Measurements from ENCODE around the gene ADCK1.
"Not testable (repeated sequence)": the region's sequence is repeated elsewhere in the genome, so short reads cannot be mapped to it uniquely, and the experiment has no call there.

ADCK1 gene

DNA sequence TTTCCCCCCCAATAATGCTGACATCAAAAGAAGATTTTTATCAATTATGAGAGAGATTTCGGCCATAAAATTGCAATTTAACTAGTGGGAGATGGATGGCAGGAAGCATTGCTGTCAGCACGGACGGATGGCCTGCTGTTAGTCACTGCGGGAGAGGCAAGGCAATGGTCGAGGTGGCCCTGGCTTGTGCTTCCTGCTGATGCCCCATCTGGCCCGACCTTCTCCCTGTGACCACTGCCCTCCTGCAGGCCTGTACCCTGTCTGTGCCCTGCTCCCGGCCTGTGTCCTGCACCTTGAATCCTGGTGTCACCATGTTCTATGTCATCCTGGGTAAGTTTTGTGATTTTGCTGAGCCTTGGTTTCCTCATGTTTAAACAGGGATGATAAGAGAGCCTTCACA, 67.6 kb downstream of the ADCK1 start:
- no peak for DNase-seq

DNA sequence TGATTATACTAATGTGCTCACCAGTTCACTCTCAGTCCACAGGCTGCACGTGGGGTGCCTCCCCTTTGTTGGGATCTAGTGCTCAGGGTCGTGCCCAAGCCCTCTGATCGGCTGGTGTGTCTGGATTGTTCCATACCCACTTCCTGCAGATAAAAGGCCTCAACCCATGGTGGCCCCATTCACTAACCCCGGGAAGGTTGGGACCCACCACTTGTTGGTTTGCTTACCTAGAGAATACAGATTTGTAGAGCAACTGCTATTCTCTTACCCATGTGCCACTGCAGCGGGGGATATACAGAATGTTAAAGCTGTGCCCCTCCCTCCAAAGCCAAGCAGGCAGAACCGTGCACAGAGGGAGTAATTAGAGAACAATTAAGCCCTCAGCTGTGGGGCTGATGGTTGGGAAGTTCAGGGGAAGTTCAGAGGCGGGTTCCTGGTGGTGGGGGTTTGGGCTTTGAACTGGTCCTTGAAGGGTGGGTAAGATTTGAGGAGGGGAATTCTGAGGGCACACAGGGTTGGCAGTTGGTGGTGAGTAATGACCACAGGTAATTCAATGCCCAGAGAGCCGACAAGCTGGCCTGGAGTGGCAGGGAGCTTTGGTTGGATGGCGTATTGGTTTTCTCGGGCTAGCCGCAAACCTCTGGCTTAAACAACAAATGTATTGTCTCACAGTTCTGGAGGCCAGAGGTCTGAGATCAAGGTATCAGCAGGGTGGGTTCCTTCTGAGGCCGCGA, 68.8 kb downstream of the ADCK1 start:
- no peak for DNase-seq

DNA sequence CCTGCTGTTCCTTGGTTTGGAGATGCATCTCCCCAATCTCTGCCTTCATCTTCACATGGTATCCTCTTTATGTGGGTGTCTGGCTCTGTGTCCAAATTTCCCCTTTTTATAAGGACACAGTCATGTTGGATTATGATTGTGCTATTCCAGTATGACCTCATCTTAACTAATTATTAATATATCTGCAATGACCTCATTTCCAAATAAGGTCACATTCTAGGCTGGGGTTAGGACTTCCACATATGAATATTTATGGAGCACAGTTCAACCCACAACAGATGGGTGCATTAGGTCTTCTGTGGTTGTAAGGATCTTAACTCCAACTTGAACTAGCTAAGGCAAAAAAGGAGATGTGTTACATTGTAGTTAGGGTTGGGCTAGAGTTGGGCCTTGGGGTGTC, 69.4 kb downstream of the ADCK1 start:
- no peak for DNase-seq

DNA sequence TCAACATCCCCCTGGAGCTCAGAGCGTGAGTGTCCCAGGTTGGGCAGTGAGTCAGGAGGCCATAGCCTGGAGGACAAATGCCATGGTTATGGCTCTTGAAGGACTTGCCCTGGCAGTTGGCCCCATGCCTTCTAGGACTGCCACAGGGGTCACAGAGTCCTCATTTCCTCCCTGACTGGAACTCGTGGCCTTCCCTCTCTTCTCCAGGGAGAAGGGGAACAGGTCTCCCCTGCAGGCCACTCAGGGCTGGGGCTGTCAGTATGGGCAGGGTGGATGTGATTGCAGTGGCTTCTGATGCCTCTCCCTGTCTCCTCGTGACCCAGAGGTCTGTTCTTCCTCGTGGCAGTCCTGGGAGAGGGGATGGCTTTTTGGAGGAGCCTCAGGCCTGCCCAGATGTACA, 70.7 kb downstream of the ADCK1 start:
- DNase-seq = no peak

DNA sequence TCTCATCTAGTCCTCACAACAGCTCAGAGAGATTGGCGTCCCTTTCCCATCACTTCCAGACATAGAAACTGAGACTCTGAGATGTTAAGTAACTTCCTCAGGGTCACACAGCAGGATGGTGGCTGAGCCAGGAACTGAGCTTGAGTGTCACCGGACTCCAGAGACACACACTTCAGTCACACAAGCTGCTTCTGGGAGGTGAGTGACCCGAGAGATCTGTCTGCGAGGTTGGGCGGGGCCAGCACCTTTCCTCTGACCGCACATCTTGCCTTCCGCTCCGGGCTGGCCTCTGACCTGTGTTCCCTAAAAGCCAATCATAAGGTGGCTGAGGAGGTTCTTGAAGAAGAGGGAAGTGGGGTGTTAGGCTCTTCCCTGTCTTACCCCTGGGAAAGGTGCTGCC, 72.2 kb downstream of the ADCK1 start:
- no peak for DNase-seq

DNA sequence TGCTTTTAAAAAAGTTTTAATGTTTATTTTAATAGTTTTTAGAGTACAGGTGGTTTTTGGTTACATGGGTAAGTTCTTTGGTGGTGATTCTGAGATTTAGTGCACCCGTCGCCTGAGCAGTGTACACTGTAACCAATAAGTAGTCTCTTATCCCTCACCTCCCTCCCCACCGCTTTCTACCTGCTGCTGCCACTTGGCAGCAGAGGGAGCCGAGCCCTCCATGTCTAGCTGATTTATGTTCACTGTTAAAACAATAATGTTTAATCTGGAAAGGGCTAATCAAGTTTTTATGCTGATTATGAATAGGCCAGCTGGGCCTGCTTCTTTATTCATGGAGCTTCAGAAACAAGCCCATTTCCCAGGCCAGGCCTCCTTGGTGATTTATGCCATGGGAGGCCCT, 73.1 kb downstream of the ADCK1 start:
- no peak for DNase-seq

DNA sequence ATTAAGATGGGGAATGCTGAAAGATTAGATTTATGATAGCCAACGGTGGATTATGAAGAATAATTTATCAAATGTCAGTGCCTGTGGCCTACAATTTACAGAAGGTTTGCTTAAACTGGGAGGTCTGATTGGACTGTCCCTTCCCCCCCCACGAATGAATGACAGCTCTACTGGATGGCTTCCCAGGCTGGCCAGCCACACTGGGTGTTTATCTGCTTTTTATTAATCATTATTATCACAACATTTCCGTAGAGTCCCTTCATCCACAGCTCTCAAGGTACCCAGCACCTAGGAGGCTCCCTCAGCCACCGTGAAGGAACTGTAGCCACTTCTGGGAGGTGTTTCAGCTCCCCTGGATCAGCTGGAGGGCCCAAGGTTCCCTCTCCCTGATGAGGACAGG, 78.9 kb downstream of the ADCK1 start:
- DNase-seq = no peak

DNA sequence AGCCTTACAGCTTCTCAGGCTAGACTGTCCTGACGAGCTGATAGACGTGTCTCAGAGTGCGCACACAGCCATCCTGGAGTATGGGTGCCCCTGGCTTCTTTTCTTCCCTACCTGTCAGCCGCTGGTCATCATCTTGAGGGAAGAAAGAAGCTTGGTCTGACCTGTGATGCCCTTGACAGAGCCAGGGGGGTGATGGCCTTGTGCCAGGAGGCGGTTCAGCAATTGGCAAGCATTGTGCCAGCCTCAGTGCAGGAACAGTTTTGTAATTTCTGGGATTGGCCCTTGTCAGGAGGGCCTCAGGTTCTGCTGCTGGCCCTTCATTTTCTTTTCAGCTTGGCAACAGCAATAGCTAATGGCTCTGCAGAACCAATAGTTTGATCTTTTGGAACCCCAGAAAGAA, 80.1 kb downstream of the ADCK1 start:
- no peak for DNase-seq

DNA sequence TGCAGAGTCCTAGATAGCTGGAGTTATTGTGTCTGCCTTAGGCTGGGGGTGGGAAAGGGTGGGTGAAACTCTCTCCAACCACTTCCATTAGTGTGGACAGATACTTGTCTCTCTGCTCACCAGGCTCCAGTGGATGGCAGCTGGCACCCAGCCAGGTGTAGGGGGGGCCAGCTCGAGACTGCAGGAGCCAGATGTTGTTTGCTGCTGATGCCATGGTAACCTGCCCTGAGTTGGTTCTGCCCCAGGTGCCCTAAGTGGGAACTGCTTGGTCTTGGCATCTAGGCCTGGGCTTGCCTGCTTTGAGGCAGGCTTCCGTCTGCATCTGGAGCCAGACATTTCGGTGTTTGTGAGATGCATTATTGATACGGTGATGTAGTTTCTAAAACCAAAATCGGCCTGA, 82.2 kb downstream of the ADCK1 start:
- DNase-seq = peak in 1 of 2 experiments; percentile 14

DNA sequence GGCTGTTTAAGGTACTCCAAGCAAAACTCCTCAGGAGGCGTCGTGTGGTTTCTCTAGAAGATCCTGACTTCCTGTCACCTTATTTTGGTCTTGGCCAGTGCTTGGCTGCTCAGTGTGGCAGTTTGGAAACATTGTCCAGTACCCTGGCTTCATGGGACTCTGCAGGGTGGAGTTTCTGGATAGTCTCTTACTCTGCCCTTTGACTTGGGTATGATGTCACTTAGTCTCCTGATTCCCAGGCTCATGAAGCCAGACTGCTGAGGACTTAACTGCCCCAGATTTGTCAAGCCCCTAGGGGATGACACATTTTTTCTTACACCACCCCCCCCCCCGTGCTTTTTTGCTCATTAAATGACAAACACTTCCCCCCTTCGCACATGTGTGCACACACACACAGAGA, 82.7 kb downstream of the ADCK1 start:
- DNase-seq = no peak

DNA sequence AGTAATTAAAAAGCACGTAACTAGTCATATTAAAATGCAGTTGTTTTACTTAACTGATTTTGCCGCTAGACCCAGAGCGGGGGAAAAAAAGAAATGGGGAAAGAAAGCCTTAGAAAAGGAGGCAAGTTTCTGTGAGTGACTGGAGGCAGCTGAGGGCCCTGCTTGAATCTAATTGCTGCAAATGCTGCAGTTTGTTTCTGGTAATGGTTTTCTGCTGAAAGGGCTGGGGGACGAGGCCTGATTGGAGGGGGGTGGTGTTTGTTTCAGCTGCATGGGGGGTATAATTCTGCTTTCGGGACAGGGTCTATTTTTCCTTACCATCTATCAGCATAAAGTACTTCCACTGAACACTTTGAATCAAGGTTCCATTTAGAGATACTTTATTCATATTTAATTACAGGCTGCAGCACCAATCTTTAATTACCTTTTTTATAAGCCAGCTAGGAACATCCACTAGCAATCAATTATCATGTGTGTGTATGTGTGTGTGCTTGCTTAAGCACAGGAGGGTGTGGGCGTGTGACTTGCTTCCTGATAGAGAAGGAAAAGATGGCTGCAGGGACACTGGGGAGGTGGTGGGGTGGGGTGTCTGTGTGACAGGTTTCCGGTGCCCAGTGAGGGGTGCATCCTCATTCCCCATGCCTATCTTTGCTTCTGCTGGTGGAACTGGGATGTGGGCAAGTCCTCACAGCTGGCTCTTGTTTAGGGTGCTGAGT, 83.4 kb downstream of the ADCK1 start:
- no peak for DNase-seq

DNA sequence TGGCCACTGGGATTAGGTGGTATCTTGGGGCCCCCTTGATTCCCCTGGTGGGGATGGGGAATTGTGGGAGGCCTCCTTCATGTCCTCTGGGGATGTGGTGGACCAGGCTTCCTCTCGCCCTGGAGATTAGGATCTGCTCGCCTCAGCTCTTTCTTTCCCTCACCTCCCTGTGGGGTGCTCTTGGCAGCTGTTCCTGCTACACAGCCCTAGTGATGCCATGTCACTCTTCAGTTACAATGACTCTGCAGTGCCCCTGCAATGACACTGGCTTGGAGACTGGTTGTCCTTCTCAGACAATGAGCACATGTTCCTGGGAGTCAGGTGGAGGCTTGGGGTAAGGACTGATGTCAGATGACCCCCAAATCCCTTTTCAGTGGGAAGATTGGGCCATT, 83.9 kb downstream of the ADCK1 start:
- DNase-seq = no peak

DNA sequence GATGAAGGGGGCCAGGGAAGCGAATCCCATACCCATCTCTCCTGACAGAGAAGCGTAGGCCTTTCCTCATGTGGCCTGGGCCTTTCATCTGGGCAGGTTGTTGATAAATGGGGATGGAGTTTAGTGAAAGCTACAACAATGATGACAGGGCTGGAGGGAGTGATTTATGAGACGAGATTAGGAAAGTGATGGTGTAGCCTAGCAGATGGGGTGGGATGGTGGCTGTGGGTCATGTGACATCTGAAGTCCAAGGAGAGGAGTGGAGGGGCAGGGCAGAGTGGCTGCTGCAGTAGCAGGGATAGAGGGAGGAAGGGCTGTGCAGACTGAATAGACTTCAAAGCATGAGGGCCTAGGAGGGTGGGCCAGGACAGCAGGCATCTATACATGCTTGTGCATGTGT, 85.5 kb downstream of the ADCK1 start:
- no peak for DNase-seq

DNA sequence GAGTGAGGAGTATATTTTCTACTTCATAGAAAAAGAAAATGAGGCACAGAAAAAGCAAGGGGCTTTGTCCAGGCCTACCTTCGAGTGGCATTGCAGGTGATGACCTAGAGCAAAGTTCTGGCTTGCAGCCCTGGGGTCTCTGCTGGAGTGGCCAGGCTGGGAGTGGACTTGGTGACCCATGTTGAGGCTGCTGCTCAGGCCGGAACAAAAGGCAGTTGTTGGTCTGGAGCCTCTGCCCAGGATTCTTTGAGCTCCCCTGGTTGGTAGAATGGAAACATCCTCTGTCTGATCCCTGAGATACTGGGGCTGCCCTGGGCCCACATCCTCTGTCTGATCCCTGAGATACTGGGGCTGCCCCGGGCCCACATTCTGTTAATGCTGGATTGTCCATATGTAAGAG, 86.1 kb downstream of the ADCK1 start:
- DNase-seq = no peak

DNA sequence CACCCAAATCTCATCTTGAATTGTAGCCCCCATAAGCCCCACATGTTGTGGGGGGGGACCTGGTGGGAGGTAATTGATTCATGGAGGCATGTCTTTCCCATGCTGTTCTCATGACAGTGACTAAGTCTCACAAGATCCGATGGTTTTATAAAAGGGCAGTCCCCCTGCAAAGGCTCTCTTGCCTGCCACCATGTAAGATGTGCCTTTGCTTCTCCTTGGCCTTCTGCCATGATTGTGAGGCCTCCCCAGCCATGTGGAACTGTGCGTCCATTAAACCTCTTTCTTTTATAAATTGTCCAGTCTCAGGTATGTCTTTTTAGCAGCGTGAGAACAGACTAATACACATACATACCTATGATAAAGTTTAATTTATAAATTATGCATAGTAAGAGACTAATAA, 89.0 kb downstream of the ADCK1 start:
- not testable (repeated sequence) for DNase-seq

DNA sequence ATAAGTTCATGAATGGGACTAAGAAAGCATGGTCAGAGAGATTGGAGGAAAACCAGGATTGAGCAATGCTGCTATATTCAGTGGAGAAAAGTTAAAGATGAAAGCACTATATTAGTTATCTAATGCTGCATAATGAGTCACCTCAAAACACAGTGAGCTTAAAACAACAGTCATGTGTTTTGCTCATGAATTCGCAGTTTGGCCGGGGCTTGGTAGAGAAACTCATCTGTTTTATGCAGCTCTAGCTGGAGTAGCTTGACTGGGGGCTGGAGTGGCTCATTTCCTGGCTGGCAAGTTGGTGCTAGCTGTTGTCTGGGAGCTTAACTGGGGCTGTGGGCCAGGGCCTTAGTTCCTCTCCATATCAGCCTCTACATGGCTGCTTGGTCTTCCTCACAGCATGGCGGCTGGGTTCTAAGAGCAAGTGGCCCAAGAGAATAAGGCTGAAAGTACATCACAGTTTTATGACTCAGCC, 90.1 kb downstream of the ADCK1 start:
- DNase-seq = no peak

DNA sequence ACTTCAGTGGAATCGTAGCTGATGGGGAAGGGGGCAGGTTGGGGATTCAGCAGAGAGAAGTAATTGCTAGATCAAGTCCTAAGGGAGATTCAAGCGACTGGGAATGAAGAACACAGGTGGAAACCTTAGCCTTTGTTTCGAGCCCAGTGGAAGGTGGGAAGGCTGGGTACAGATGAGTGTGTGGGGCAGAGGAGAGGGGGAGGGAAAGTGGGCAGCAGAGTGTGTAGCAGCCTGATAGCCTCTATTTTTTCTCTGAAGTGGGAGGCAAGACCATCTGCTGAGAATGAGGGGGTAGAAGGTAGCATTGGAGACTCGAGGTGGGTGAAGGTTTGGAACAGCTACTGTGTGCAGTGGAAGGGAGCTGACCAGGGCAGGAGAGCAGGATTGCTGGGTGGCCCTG, 91.0 kb downstream of the ADCK1 start:
- DNase-seq = no peak

DNA sequence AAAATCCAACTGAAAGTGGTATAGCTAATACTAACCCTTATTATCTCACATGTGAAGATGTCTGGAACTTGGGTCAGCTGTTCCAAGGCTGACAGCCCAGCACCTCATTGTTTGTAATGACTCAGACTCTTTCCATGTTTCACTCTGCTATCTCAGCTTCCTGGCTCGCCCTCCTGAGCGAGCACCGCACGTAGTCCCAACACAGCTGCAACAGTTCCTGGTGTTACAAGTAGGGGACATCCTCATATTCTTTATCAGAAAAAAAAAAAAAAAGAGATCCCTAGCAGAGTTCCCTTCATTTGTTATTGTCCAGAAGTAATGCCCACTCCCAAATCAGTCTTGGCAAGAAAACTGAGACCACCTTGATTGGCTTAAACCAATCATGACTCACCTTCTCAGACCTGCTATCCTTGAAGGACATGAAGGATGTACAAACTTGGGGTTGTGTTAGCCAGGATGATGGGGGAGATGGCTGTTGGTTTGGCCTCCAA, 92.5 kb downstream of the ADCK1 start:
- no peak for DNase-seq

DNA sequence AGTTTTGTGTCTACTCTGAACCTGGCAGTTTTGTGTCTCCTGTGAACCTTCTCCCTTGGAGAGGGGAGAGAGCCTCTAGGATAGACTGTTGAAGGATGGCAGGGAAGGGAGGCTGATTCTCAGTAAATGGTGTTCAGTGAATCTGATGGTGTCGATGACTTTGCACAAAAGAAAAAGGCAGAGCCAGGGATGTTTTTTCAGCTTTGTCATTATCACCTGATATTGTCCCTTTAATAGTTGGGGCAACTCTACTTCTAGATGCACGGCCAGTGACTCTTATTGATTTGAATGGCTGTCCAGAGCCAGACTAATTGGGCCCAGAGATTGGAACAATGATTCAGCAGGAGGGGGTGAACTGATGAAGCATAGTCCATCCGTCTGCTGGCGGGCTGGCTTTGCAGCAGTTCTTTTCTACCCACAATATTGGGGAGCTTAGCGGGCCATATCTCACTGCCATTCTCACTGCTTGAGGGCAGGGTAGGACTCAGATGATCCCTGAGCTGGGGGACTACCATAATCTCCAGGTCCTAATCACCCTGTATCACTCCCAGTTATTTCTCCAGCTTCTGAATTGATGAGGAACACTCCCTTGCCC, 93.1 kb downstream of the ADCK1 start:
- DNase-seq = no peak

DNA sequence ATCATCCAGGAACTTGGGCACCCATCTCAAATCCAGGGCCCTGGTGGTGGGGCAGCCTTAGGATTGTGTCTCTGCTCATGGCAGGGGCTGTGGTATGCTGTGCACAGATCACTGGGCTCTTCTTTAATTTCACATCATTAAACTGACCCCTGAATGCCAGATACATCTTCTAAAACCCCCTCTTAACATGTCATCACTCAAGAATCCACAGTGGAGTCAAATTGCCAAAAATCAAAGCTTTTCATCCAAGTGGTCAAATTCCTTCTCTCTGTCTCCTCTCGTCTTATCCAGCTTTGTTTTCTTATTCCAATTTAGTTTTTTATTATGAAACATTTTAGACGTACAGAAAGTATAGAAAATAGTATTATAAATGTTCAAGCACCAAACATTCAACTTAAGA, 97.5 kb downstream of the ADCK1 start:
- DNase-seq = no peak

DNA sequence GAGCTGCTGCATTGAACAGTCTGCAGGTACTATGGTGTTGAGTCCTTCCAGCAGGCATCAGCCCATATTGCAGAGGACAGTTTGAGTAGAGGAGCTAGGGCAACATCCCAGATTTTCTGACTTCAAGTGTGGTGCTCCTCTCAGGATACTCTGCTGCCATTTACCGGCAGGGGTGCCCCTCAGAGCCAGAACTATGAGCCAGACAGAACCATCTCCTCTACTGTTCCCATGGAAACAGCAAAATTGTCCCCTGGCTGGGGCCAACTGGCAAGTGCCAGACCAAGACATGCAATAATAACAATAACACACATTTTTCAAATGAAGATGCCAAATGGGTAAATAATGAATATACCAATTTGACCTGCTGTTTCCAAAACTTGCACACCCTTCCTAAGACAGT, 102.9 kb downstream of the ADCK1 start:
- no peak for DNase-seq

DNA sequence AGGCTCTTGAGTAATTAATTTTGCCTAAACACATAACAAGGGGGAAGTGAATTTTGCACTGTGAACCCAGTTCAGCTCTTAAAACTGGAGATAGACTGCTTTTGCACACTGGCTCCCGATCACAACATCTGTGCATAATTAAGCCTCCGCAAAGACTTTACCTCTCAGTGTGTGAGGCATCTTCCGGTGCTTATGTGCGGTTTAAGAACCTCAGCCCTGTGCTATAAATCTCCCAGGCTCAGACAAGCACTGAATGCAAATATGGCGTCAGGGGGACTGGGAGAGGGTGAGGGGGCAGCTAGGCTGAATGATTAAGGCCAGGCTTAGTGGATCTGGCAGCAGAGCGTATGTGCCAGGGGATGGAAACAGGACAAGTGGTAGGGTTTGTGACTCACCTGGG, 103.3 kb downstream of the ADCK1 start:
- peak in 1 of 2 experiments; percentile 36 for DNase-seq

DNA sequence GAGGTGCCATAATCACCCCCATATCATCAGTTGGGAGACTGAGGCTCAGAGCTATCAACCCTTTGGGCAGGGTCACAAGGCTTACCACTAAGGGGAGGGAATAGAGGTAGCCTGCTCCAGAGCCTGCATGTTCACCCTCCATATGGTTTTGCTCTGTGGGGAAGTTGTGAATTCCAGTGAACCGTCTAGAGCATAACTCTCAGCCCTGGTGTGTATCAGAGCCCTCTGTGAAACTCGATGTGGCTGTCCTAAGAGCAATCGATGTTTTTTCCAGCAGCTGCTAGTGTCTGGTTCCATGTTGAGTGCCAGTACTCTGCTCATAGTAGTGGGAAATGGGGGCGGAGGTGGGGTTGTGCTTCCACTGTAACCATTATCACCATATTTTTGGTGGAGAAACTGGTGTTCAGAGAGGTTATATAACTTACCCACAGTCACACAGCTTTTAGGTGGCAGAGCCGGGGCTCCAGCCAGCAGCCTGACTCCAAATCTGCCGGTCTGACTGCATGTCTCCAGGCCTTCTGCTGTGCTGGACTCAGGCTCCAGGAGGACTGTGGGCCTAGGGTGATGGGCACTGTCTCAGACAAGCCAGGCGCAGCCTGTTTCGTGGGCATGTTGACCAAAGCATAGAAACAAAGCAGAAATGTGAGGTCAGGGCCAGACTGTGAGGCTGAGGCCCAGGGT, 104.2 kb downstream of the ADCK1 start:
- no peak for DNase-seq

DNA sequence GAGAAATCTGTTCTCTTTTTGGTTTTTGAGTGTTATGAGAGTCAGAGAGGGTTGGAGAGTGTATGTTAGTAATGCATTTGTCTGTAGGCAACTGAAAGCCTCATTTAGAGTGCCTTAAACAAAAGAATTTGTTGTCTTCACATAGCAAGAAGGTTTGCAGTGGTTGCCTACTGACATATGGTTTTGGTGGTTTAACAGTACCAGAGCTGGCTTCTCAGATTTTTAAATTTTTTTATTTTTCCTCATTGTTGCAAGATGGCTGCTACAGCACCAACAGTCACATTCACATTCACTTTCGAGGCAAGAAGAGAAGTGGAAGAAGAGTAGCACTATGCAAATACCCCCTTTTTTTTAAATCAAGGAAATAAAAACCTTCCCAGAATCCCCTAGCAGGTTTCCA, 106.5 kb downstream of the ADCK1 start:
- no peak for DNase-seq
